ENCODE results near the gene ARMS2.

The ARMS2 gene, protein sequence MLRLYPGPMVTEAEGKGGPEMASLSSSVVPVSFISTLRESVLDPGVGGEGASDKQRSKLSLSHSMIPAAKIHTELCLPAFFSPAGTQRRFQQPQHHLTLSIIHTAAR

DNA sequence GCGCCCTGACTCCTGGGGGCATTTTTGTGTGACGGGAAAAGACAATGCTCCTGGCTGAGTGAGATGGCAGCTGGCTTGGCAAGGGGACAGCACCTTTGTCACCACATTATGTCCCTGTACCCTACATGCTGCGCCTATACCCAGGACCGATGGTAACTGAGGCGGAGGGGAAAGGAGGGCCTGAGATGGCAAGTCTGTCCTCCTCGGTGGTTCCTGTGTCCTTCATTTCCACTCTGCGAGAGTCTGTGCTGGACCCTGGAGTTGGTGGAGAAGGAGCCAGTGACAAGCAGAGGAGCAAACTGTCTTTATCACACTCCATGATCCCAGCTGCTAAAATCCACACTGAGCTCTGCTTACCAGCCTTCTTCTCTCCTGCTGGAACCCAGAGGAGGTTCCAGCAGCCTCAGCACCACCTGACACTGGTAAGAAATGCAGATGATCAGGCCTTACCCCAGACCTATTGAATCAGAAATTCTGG, at the start of gene ARMS2:
Gene ARMS2, plus strand, starts transcription at position 51 of the 478 bp plus-strand sequence. Its CDS starts 75 bp downstream, at position 126.
- DNase-seq, result no peak

DNA sequence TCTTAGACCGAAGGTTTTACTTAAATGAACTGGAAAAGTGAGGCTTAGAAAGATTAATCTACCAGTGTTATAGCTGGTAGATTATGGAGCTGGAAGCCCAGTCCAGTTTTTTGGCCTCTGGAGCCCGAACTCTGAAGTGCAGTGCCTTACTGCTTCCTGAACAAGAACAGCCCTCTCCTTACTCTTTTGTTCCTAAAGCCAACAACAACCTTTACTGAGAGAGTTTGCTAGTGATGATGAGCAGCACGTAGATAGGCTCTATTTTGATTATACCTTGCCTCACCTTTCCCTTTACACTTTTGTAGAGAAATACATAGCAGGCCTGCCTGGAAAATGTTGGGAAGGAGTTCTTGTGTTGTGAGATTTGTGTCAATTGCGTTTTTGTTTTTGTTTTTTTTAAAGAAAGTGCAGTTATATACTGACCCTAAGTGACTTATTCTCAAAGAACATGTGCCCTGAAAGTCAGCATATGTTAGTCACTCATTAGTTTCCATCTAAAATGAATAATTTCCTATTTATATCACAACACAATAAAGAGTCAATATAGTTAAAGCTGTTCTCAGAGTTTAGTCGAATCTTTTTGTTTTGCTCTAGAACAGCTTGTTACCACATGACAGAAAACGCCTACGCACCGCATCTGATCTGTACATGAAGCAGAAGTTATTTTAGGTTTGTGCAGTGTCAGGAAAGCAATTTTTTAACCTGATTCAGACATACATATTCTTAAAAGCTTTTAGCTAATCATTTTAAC, 46.9 kb upstream of the ARMS2 start:
- DNase-seq, result no peak

DNA sequence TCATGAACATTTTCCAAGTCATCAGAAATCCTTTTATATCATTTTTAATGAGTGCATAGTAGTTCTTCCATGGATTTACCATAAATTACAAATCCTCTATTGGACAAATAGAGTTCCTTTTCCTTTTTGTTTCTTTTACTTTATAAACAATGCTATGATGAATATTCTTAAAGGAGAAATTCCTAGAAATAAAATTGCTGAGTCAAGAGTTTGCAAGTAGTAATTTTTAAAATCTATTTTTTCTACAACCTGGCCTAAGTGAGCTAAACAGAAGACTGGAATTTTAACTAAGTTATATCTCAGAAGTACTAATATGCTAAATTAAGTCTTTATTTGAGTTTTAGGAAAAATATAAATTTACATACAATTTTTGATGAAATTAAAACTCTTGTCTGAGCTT, 41.1 kb upstream of the ARMS2 start:
- no peak for DNase-seq

DNA sequence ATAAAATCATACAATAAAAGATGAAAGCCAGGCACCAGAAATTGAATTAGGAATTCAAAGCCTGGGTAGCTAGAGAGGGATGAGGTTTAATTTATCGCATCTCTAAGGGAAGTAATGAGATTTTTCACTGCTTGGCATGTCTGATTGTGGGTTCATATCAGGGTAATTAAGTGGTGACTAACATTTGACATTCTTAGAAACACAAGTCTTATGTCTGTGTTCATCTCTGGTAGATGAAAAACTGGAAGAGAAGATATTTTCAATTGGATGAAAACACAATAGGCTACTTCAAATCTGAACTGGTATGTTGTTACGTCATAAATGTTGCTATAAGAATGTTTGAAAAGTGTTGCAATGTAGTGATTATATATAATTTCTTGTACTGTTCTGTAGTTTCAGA, 36.8 kb upstream of the ARMS2 start:
- no peak for DNase-seq

DNA sequence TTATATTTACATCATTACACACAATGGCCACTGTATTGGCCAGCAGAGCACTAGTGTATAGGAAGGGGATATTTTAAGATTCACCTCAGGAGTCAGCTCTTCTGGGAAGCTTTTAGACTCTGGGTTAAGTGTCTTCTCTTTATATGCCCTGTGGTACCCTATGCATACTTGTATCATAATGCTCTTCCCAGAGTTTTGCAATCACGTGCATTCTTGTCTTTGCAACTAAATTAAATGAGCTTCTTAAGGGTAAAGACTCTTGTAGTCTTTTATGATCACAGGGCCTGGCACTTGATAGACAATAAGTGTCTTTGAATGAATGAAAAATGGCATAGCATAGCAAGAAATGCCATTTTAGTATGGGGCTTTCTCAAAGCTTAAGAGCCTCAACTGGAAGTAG, 35.4 kb upstream of the ARMS2 start:
- no peak for DNase-seq

DNA sequence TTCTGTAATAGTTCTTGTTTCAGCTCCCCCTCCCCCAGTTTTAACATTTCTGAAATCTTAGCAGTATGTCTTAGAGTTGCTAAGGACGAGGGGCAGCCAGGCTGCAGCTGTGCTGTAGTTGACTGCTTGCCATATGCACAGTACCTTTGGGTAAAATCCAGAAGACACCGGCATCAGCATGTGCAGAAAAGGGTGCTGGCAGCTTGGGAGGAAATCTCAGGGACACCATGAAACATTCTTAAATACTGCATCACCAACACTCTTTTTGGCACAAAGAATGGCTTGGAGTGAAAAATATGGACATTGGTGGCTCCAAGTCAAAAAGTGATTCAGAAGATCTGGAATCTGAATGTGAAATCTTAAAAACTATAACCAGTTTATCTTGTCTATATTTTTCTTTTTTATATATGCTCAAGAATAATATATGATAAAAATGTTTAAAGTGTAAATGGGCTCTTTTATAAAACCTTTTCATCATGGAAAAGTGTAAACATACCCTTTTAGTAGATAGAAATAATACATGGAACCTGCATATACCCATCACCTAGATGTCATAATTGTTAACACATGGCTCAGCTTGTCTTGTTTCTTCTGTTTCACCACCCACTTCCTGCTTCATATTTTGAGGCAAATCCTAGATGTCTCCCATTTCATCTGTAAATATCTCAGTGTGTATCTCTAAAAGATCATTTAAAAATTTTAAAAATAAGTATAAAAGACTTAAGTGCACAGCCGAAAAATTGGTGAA, 34.4 kb upstream of the ARMS2 start:
- no peak for DNase-seq

DNA sequence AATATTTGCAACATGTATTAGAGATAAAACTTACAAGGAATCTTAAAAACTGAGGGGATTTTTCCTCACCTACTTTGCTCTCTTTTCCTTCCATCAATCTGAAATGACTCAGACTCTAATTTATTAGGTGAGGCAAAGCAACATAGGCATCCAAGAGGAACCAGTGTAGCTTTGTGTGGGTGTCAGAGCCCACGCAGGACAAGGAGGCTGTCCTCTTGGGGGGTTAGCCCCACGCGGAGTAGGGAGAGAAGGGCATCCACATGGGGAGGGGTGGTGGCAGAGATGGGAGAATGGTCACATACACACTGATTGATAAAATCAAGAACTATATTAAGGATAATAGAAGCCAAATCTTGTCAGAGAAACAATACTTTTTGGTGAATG, 33.8 kb upstream of the ARMS2 start:
- DNase-seq, result no peak

DNA sequence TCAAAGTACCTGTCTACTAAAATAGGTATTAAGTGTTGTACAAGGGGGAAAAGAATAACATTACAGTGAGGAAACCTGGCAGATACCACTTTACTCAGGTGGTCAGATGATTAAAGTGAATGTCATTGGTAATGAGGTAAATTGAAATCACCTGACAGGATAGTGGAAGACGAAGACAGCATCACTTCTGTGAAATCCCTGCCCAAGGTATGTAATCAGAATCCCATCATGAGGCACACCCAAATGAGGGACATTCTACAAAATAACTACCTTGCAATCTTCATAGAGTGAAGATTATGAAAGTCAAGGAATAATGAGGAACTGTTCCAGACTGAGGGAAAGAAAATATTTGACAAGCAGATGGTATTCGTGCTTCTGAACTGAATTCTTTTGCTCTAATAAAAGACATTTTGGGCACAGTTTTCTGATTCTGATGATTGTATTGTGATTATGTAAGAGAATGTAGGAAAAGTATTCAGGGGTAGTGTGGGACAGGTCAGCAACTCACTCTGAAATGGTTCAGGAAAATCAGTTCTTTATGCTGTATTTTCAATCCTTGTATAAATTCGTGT, 33.3 kb upstream of the ARMS2 start:
- no peak for DNase-seq

DNA sequence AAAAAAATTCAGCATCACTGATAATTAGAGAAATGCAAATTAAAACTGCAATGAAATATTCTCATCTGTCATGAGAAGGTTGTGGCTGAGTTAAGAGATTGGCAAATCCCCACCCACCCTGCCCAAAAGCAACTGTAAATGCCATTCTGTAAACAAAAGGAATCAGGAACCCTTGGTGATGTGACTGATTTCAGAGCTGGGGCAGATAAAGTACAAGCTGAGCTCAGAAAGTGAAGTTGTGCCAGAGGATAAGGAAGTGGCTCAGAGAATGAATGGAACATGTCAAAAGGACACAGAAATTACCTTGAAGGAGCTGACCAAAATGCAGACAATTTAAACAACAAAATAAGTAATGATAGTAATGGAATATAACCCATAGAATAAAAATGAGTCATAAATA, 32.7 kb upstream of the ARMS2 start:
- no peak for DNase-seq

DNA sequence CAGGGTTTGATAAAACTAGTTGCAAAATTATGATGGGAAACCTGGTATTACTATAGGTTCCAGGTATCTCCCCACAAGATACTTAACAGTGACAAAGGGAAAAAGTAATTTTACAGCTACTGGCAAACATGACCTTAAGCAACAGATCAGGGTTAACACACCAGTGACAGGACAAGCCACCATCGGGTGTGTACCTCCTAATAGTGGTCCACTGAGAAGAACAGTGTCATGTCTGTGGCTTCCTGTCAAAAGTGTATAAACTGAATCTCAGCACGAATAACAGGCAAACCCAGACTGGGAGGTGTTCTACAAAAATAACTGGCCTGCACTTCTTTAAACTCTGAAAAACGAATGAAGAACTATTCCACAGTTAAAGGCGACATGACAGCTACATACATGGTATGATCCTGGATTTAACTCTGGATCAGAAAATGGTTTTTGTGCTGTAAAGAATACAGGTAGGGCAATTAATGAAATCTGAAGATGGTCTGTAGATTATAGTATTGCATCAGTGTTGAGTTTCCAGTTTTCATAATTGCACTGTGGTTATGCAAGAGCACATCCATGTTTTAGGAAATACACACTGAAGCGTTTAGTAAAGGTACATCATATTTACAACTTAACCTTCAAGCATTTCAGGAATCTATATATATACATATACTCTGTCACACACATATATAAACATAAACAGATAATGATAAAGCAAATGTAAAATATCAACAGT, 32.0 kb upstream of the ARMS2 start:
- no peak for DNase-seq

DNA sequence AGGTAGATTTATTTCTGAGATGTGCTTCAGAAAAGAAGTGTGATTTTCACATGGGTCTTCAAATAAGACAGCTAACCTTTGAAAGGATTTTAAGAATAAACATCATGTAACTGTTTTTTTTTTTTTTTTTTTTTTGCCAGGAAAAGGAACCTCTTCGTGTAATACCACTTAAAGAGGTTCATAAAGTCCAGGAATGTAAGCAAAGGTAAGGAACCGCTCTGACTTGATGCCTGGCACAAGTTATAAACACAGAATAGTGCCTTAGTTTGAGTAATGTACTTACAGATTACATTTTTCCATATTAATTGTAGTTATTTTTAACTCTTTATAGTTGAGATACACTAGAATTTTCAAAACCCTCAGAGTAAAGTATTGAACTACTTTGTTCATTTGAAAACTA, 30.4 kb upstream of the ARMS2 start:
- no peak for DNase-seq

DNA sequence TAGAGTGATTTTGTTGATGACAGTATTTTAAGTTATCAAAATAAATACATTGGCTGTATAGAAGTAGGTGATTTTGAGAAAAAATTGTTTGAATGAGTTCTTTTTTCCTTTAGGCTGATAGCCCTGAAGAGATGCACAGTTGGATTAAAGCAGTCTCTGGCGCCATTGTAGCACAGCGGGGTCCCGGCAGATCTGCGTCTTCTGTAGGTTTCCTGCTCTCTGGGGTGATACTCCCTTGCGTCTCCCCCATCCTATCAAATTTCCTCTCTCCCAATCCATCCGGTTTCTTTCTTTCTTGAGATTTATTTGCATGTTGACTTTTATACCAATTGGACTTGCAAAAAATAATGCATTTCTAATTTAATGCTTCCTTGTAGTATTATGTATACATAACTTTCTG, 27.6 kb upstream of the ARMS2 start:
- DNase-seq, result no peak

DNA sequence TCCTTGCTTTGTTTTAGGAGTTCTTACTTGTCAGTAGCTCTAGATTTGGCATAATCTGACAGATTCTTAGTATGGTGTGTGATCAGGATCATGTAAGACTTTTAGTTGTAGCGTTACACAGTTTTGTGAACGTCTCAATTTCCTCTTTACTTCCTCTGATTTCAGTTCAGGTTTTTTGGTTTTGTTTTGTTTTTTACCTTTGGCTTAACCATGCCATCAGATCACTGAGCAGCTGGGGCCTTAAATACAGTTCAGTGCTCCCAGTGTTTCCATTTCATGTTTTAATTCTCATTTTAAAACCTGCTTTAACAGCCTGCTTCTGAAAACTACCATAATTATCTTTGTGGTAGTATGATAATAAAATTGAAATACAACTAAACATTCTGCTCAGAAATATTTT, 27.2 kb upstream of the ARMS2 start:
- no peak for DNase-seq

DNA sequence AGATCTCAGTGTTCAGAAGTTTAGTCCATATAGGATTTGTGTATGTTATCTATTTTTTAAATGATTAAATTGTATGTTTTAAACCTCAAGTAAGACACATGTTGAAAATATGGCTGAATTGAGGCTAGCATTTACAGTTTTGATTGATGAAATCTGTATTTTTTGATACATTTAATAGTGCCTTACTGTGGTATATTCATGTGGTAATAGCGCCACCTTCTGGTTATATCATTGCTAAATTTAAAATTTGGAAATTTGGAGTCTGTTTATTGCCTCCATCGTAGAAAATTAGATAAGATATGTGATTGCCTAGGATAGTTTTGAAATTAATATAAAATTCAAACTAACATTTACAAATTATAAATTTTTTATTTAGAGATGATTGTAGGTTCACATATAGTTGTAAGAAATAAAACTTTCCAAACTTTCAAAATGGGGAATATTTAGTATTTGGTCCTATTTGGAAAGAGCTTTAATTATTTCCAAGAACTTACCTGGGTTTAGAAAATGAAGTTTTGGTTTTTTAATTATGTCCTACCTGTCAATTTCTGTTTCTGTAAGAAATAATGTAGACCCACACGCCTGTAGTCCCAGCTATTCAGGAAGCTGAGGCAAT, 19.1 kb upstream of the ARMS2 start:
- no peak for DNase-seq

DNA sequence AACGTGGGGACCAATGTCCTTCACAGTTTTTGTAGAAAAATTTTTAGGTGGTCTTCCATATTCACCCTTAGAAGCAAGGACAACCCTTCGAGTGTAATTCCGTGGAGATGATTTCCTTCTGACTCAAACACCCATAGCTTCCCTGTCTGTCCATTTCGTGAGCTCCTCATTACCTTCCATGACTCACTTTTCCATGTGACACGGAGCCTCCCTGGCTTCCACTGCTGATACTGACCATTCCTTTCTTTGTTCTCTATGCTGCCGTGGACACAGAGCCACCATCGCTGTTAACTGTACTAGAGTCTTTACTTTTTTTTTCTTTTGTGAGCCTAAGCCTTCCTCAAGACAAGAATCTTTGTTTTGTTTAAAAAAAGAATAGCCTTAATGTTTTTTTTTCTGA, 12.5 kb upstream of the ARMS2 start:
- no peak for DNase-seq

DNA sequence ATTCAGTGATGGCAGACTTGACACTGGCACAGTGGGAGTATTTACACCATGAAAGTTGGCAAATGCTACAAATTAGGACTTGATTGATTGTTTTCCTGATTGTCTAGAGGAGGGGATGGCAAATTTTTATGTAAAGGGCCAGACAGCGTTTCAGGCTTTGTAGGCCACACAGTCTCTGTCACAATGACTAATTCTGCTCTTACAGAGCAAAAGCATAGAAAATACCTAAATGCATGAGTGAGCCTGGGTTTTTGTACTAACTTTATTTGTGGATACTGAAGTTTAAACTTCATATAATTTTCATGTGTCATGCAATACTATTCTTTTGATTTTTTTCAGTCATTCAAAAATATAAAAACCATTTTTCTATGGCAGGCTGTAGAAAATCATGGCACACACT, 9.0 kb upstream of the ARMS2 start:
- DNase-seq, result no peak

DNA sequence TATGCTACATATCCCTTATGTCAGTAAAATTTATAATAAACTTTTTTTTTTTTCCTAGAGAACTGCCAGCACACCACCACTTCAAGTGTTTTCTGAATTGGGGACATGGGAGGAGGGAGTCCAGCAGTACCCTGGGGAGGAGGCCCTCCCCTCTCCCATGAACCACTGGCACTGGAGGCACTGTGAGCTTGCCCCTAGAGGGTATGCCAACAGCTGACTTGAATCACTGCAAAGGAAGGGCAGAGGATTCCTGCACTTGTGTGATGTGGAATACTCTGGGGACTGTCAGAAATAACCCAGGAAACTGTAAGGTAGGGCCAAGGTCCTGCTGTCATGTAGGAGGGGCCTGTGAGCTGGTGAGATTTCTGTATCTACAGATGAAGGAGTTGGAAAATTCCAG, 8.5 kb upstream of the ARMS2 start:
- no peak for DNase-seq

DNA sequence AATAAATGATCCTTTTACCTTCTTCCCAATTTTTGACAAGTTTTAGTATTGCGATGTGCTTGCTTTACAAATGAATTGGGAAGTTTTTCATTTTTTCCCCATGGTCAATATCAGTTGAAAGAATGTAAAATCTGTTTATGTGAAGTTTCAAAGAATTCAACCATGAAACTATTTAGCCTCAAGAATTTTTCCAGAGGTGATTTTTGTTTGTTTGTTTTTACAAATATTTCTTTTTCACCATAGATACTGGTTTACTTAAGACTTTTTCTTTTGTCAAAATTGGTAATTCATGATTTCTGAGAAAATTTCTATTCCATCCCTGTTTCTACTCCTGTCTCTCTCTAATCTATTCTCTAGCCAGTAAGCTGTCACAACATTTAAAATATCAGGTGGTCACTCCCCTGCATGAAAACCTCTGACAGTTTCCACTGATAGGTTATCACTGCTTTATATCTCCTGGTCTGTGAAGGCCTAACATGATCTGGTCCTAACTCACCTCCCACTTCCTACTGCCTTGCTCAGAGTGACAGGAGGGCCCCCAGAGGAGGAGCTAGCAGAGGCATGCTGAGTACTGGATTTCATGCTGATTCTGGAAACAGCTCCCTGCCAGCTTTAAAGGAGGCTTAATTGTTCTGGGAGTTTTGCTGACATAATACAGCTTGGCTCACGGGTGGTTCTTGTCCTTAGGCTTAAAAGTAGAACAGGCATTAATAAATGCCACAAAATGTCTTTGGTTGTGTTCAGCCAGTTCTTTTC, 7.6 kb upstream of the ARMS2 start:
- DNase-seq, result no peak

DNA sequence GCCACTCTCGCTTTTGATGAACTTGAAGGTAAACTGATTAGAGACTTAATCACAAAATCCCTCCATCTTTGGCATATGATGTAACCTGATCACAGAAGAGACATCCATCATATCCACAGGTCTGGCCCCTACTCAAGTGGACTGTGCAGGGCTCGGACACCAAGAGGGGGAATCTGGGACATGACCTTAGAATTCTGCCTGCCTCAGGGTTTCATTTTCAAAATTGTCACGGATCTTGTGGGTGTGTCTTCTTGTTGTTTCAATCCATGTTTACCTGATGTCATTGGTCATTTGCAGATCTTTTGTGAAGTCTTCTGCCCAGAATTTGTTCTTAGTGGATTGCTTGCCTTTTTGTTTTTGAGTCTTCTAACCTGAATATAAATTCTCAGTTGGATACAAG, 5.9 kb upstream of the ARMS2 start:
- no peak for DNase-seq

DNA sequence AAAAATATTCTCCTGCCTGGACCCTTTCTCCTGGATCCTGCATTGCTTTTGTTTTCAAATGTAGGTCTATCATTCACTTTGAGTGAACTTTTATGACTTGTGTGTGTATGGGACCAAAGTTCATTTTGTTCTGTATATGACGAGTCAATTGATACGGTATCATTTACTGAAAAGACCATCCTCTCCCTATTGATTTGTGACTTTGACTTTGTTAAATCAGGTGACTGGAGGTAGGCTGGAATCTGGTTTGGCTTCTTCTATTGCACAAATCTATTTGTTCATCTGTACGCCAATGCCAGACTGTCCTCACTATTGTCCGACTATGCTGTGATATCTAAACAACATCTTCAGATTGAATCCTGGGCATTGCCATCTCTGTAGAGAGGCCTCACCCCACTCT, 5.3 kb upstream of the ARMS2 start:
- DNase-seq, result no peak

DNA sequence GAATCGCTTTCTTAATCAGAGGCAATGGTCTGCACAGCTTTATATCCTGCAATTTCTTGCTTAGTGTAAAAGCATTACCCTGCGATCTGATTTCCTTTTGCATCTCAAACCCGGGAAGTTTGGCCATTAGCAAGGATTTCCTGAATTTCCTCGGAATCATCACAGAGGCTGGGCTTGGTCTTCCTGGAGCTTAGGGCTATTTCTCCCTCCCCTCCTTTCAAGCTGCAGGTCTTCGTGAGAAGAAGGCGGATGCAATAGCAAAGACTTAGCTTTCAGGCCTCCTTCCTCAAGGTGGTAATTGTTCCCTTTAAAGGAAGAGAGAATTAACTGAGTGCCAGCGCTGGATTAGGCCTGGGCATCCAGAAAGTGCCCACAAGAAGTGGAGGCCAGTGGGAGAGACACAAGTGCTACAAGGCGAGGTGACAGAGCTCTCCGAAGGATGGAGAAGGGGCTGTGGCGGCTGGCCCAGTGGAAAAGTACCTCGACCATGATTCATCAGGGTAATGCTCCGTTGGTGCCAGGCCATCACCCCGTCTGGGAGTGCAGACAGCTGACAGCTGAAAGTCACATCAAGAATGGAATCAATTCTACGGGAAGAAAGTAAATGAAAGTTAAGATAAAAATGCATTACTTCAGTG, 4.0 kb upstream of the ARMS2 start:
- DNase-seq, result no peak

DNA sequence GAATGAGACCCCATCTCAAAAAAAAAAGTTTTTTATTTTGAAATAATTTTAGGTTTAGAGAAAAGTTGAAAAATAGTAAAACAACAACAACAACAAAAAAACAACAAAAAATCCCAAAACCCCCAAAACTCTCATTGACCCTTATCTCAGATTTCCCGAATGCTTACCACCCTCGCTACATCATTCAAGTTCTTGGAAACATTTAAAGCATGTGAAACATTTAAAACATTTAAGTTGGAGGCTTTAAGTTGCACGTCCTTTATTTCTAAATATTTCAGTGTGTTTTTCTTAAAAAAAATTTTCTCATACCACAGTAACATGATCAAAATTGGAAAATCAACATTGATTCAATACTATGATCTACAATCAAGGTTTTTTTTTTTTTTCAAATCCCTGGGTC, 382 bp upstream of the ARMS2 start:
- DNase-seq, result no peak

Measured in NCI-H526 treated with DMSO at 0.1 percent for 48 hours (cell line).